CD4-positive, CD25-positive, alpha-beta regulatory T cell (primary cell): ENCODE data around the gene EXOC8. TPM values are rescaled to one million over a fixed set of nuclear protein-coding genes. Genes with fewer than 3 reads are reported as not detected.

Source experiments
- ATAC-seq, 2 donors: fragments of 150-1000 bp; cut with Tn5 transposase; one replicate each; pipeline ENCODE4 v1.10.0; 2021; ENCODE audit warnings: low read depth in 2 of 2, moderate number of reproducible peaks in 2 of 2, moderate library complexity in 1 of 2
- DNase-seq, 3 donors: peaks; one replicate each; pipeline versions ENCODE4 v3.0.0 to v3.0.0-alpha.2; 2012 to 2022; ENCODE audit warnings: mixed read lengths in 1 of 3
- H3K27ac ChIP-seq: one replicate; pipeline ENCODE4 v1.7.0; 2013; ENCODE audit warnings: mild to moderate bottlenecking, low read length; ENCODE audit not compliant: insufficient read depth, poor library complexity, severe bottlenecking
- H3K27me3 ChIP-seq: one replicate; pipeline ENCODE4 v1.7.0; 2013; ENCODE audit warnings: low read length; ENCODE audit not compliant: control insufficient read depth, insufficient read depth
- H3K36me3 ChIP-seq: one replicate; pipeline ENCODE4 v1.7.0; 2013; ENCODE audit warnings: mild to moderate bottlenecking, low read length, moderate library complexity; ENCODE audit not compliant: control insufficient read depth, insufficient read depth
- H3K4me1 ChIP-seq: 2 replicates; pipeline ENCODE4 v1.7.0; 2013; ENCODE audit warnings: mild to moderate bottlenecking, low read length; ENCODE audit not compliant: insufficient read depth, control insufficient read depth, poor library complexity, severe bottlenecking
- H3K4me3 ChIP-seq: one replicate; pipeline ENCODE4 v1.7.0; 2013; ENCODE audit warnings: low read depth, mild to moderate bottlenecking, low read length, moderate library complexity
- H3K9me3 ChIP-seq, 2 experiments: 1 replicate in 1 of 2; 2 replicates in 1 of 2; pipeline ENCODE4 v1.7.0; 2013; ENCODE audit warnings: low read length in 2 of 2, mild to moderate bottlenecking in 1 of 2, moderate library complexity in 1 of 2; ENCODE audit not compliant: control insufficient read depth in 2 of 2
- H3K27ac Mint-ChIP-seq, 3 donors: one replicate each; pipeline ENCODE4 v1.8.0; 2020 to 2022; ENCODE audit warnings: mild to moderate bottlenecking in 3 of 3, mixed read lengths in 3 of 3, moderate library complexity in 2 of 3
- H3K27me3 Mint-ChIP-seq: one replicate; pipeline ENCODE4 v1.8.0; 2022; ENCODE audit warnings: mild to moderate bottlenecking, mixed read lengths
- H3K36me3 Mint-ChIP-seq: one replicate; pipeline ENCODE4 v1.8.0; 2020; ENCODE audit warnings: mixed read lengths
- H3K4me1 Mint-ChIP-seq, 4 donors: one replicate each; pipeline ENCODE4 v1.8.0; 2020 to 2022; ENCODE audit warnings: mixed read lengths in 4 of 4, mild to moderate bottlenecking in 1 of 4
- H3K4me3 Mint-ChIP-seq, 4 donors: one replicate each; pipeline ENCODE4 v1.8.0; 2020 to 2022; ENCODE audit warnings: mild to moderate bottlenecking in 4 of 4, mixed read lengths in 4 of 4, moderate library complexity in 3 of 4
- H3K9me3 Mint-ChIP-seq, 7 donors: one replicate each; pipeline ENCODE4 v1.8.0; 2020 to 2022; ENCODE audit warnings: mixed read lengths in 7 of 7, mild to moderate bottlenecking in 3 of 7, moderate library complexity in 2 of 7
- polyA plus RNA-seq, 4 donors: library from polyadenylated mRNA; unstranded; fragments of 300-500 nt; fragmentation: Illumina TruSeq; gene quantifications; one replicate each; pipeline ENCODE4 v1.2.3, GENCODE V29; 2021
- total RNA-seq: library from RNA; stranded (reverse); gene quantifications from one replicate; pipeline ENCODE4 v1.2.3, GENCODE V29; 2022

EXOC8 gene
- total and polyA plus RNA-seq, 5 donors from 2014 or later = 3.9 to 46.1 (median 4.1) TPM

DNA sequence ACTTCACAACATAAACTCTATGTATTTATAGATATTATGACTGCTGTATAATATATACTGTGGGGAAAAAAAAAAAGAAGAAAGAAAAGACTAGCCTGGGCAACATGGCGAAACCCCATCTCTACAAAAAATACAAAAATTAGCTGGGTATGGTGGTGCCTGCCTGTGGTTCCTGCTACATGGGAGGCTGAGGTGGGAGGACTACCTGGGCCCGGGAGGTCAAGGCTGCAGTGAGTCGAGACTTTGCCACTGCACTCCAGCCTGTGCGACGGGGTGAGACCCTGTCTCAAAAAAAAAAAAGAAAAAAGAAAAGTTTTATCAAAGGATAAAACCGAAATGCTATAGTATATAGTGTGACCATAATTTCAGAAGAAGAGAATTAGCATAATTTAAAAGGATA is 2.7 kb downstream of the EXOC8 start:
- peaks cover 6% of the 10 kb centered on the region for H3K36me3 ChIP-seq
- no peaks in the 10 kb centered on the region for H3K27me3 ChIP-seq
- DNase-seq (no peak), ATAC-seq (no peak)
- H3K27ac ChIP-seq = no peak overlapping the region
- Mint-ChIP-seq H3K27me3 (peaks cover 4% of the 10 kb centered on the region), H3K4me3 (peak overlapping the region; percentile 97 to 100 (median 100)), H3K27ac (peak overlapping the region in 2 of 3 donors; percentile 29 to 52), H3K9me3 (peaks cover 0 to 3% (median 0%) of the 10 kb centered on the region in 7 donors), H3K4me1 (peaks cover 55 to 92% (median 75%) of the 10 kb centered on the region in 4 donors), H3K36me3 (peaks cover 33% of the 10 kb centered on the region)
- peaks cover 63% of the 10 kb centered on the region for H3K4me1 ChIP-seq
- H3K4me3 ChIP-seq = peak overlapping the region; percentile 94
- H3K9me3 ChIP-seq = no peaks in the 10 kb centered on the region

DNA sequence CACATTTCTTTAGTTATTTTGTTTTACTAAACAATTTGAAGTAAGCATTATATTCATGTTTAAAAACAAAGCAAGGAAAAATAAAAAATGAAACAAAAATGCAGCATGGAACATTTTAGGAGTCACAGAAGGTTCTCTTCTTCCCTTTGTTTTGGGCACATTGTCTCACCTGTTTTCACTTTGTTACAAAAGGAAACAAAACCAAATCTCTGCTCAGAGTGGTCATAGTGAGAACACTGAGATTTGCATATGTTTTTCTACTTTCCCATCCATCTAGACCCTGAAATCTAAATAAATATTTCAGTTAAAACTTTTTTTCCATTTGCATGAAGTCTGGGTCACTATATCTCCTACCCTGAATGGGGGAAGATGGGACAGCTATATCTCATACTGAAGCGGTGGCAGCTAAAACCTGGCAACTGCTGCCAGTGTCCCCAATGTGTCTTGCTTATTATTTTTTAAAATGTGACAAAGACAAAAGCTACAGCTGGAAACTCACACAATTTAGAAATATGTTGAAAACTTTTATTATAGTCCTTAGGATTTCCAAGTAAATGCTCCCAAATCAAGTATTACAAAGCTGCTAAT is 3.5 kb downstream of the EXOC8 start:
- ATAC-seq (no peak), DNase-seq (peak in 1 of 3 donors; percentile 9)
- no peaks in the 10 kb centered on the region for H3K9me3 ChIP-seq
- H3K4me1 Mint-ChIP-seq = peaks cover 54 to 86% (median 72%) of the 10 kb centered on the region in 4 donors
- H3K4me1 ChIP-seq = peaks cover 57% of the 10 kb centered on the region
- peak overlapping the region; percentile 97 to 100 (median 100) for H3K4me3 Mint-ChIP-seq
- no peaks in the 10 kb centered on the region for H3K27me3 ChIP-seq
- H3K36me3 ChIP-seq = peaks cover 6% of the 10 kb centered on the region
- peaks cover 0 to 3% (median 0%) of the 10 kb centered on the region in 7 donors for H3K9me3 Mint-ChIP-seq
- peaks cover 4% of the 10 kb centered on the region for H3K27me3 Mint-ChIP-seq
- H3K27ac ChIP-seq = peak overlapping the region; percentile 43
- H3K27ac Mint-ChIP-seq = peak overlapping the region in 1 of 3 donors; percentile 29
- peaks cover 36% of the 10 kb centered on the region for H3K36me3 Mint-ChIP-seq
- peak overlapping the region; percentile 94 for H3K4me3 ChIP-seq

DNA sequence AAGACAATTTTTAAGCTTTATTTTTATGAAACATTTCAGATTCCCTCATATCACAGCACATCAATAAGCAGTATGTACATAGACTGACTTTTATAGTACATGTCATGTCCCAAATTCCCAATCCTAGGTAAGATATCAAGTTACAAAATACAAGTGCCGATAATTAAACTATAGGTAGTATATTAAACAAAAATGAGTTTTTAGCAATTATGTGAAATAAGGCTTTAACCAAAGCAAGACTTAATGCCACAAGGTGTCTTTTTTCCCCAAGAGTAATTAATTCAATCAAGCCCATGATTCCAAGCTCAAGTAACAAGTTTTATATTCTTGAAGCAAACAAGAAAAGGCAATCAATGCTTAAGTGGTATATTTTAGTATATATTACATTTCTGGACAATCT is 4.9 kb downstream of the EXOC8 start:
- DNase-seq = no peak
- ATAC-seq = no peak
- H3K27me3 ChIP-seq = no peaks in the 10 kb centered on the region
- H3K36me3 ChIP-seq = peaks cover 6% of the 10 kb centered on the region
- H3K36me3 Mint-ChIP-seq = peaks cover 32% of the 10 kb centered on the region
- peaks cover 3% of the 10 kb centered on the region for H3K27me3 Mint-ChIP-seq
- H3K4me1 Mint-ChIP-seq = peaks cover 52 to 79% (median 65%) of the 10 kb centered on the region in 4 donors
- peaks cover 0 to 3% (median 0%) of the 10 kb centered on the region in 7 donors for H3K9me3 Mint-ChIP-seq
- peak overlapping the region; percentile 97 to 100 (median 100) for H3K4me3 Mint-ChIP-seq
- peaks cover 50% of the 10 kb centered on the region for H3K4me1 ChIP-seq
- peak overlapping the region; percentile 94 for H3K4me3 ChIP-seq
- peak overlapping the region in 1 of 3 donors; percentile 0 for H3K27ac Mint-ChIP-seq
- H3K9me3 ChIP-seq = no peaks in the 10 kb centered on the region
- no peak overlapping the region for H3K27ac ChIP-seq

DNA sequence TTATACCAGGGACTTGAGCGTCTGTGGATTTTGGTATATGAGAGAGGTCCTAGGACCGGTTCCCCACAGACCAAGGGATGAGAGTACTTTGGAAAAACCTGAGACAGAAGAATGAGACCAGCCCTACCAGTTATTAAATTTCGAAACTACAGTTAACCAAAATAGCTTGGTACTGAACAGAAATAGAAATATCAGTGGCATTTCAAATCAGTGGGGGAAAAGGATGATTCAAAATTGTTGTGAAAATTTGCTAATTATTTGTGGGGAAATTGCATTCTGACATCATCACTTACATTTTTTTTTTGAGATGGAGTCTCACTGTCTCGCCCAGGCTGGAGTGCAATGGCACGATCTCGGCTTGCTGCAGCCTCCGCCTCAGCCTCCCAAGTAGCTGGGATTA is 8.2 kb downstream of the EXOC8 start:
- H3K36me3 Mint-ChIP-seq = peaks cover 22% of the 10 kb centered on the region
- Histone ChIP-seq H3K9me3 (no peaks in the 10 kb centered on the region), H3K4me3 (no peak overlapping the region), H3K27ac (no peak overlapping the region), H3K4me1 (peaks cover 22% of the 10 kb centered on the region), H3K36me3 (peaks cover 6% of the 10 kb centered on the region), H3K27me3 (no peaks in the 10 kb centered on the region)
- no peak overlapping the region for H3K27ac Mint-ChIP-seq
- H3K4me3 Mint-ChIP-seq = peak overlapping the region in 1 of 4 donors; percentile 15
- H3K9me3 Mint-ChIP-seq = no peaks in the 10 kb centered on the region
- ATAC-seq = no peak
- H3K4me1 Mint-ChIP-seq = peaks cover 33 to 50% (median 44%) of the 10 kb centered on the region in 4 donors
- DNase-seq = no peak
- H3K27me3 Mint-ChIP-seq = no peaks in the 10 kb centered on the region

DNA sequence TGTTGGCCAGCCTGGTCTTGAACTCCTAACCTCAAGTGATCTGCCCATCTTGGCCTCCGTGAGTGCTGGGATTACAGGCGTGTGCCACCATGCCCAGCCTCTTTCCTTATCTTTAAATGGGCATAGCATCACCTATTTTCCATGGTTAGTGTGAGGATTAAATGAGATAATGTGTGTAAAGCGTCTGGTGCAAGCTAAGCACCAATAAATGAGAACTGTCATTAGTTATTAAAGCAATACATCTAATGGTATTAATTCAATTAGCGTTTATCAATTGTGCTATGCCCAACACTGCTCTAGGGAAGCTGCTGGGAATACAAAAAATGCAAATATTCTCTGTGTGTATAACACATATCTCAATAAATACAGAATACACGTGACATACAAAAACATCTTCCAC is 10.0 kb downstream of the EXOC8 start:
- Histone ChIP-seq H3K36me3 (peaks cover 4% of the 10 kb centered on the region), H3K9me3 (no peaks in the 10 kb centered on the region), H3K27ac (no peak overlapping the region), H3K4me1 (peaks cover 4% of the 10 kb centered on the region), H3K4me3 (no peak overlapping the region), H3K27me3 (no peaks in the 10 kb centered on the region)
- Mint-ChIP-seq H3K36me3 (peaks cover 13% of the 10 kb centered on the region), H3K4me3 (no peak overlapping the region), H3K27ac (no peak overlapping the region), H3K27me3 (no peaks in the 10 kb centered on the region), H3K9me3 (no peaks in the 10 kb centered on the region), H3K4me1 (peaks cover 22 to 32% (median 27%) of the 10 kb centered on the region in 4 donors)
- no peak for ATAC-seq
- no peak for DNase-seq

DNA sequence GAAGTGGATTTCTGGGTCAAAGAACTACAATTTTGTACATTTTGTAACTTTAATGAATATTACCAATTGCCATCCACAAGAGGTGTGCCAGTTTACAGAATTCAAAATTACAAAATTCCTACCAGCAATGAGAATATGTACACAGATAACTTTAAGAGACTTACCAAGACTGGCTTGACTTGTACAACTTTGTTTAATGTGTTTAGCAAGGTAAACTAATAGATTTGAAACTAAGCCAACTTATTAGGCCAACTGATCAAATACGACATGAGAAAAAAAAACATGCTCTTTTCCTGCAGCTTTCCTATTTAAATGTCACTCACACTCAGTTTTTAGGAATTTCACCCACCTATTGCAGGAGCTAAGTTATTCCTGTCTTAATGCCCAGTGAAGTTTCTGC is 11.4 kb downstream of the EXOC8 start:
- no peak for ATAC-seq

DNA sequence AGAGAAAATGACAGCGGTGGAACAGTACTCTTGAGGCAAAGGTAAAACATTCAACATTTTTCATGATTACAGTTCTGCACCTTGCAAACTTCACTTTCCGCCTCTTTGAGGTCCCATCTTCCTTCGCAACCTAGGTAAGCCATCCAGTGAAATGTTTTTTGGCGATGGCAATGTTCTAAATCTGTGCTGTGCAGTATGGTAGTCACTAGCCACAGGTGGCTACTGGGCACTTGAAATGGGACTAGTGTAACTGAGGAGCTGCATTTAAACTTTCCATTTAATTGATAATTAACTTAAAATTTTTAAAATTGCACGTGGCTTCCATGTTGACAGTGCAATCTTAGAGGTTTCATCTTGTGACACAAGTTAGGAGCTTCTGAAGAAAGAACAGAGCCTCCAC is 13.0 kb downstream of the EXOC8 start:
- Histone ChIP-seq H3K4me3 (no peak overlapping the region), H3K9me3 (no peaks in the 10 kb centered on the region), H3K27me3 (no peaks in the 10 kb centered on the region), H3K36me3 (no peaks in the 10 kb centered on the region), H3K4me1 (no peaks in the 10 kb centered on the region), H3K27ac (no peak overlapping the region)
- no peak for ATAC-seq
- H3K4me1 Mint-ChIP-seq = peaks cover 0 to 10% (median 7%) of the 10 kb centered on the region in 4 donors
- H3K36me3 Mint-ChIP-seq = peaks cover 3% of the 10 kb centered on the region
- H3K27ac Mint-ChIP-seq = no peak overlapping the region
- no peaks in the 10 kb centered on the region for H3K27me3 Mint-ChIP-seq
- H3K9me3 Mint-ChIP-seq = no peaks in the 10 kb centered on the region
- no peak overlapping the region for H3K4me3 Mint-ChIP-seq
- DNase-seq = no peak

More for the DNA sequence above, 11.4 kb downstream of the EXOC8 start:
- H3K4me3 ChIP-seq = no peak overlapping the region
- Mint-ChIP-seq H3K4me1 (peaks cover 11 to 19% (median 14%) of the 10 kb centered on the region in 4 donors), H3K4me3 (no peak overlapping the region), H3K27me3 (no peaks in the 10 kb centered on the region), H3K9me3 (no peaks in the 10 kb centered on the region), H3K36me3 (peaks cover 6% of the 10 kb centered on the region), H3K27ac (no peak overlapping the region)
- H3K9me3 ChIP-seq = no peaks in the 10 kb centered on the region
- no peak overlapping the region for H3K27ac ChIP-seq
- H3K27me3 ChIP-seq = no peaks in the 10 kb centered on the region
- H3K4me1 ChIP-seq = no peaks in the 10 kb centered on the region
- no peak for DNase-seq
- H3K36me3 ChIP-seq = no peaks in the 10 kb centered on the region
